Smooth muscle cell (in vitro differentiated cells): Measurements from ENCODE around the gene RFX4. TPM values are rescaled to one million over a fixed set of nuclear protein-coding genes. Genes with fewer than 3 reads are reported as not detected.

Experiments
- DNase-seq: peaks from one replicate; lab custom pipeline; 2025; ENCODE audit not compliant: unreplicated experiment; lab: John Stamatoyannopoulos, UW
- H2AFZ ChIP-seq: fragments of 200-600 bp; sonication (generic); 2 replicates; pipeline ENCODE4 v1.6.0; 2016; ENCODE audit warnings: antibody characterized with exemption, low read depth, mild to moderate bottlenecking
- H3F3A ChIP-seq: fragments of 200-600 bp; sonication (generic); 2 replicates; pipeline ENCODE4 v1.6.0; 2017; ENCODE audit warnings: antibody characterized with exemption, low read depth
- H3K27ac ChIP-seq: fragments of 200-600 bp; sonication (generic); 2 replicates; pipeline ENCODE4 v1.5.1; 2016; ENCODE audit warnings: low read depth, mild to moderate bottlenecking
- H3K27me3 ChIP-seq: fragments of 200-600 bp; sonication (generic); 2 replicates; pipeline ENCODE4 v1.6.1; 2016; ENCODE audit warnings: low read depth, mild to moderate bottlenecking
- H3K36me3 ChIP-seq: fragments of 200-600 bp; sonication (generic); 2 replicates; pipeline ENCODE4 v1.5.1; 2016; ENCODE audit warnings: low read depth
- H3K4me1 ChIP-seq: fragments of 200-600 bp; sonication (generic); 2 replicates; pipeline ENCODE4 v1.5.1; 2016; ENCODE audit warnings: low read depth
- H3K4me2 ChIP-seq: fragments of 200-600 bp; sonication (generic); 2 replicates; pipeline ENCODE4 v1.6.0; 2016; ENCODE audit warnings: mild to moderate bottlenecking
- H3K4me3 ChIP-seq: fragments of 200-600 bp; sonication (generic); 2 replicates; pipeline ENCODE4 v1.5.1; 2016; ENCODE audit warnings: mild to moderate bottlenecking
- H3K79me2 ChIP-seq: fragments of 200-600 bp; sonication (generic); 2 replicates; pipeline ENCODE4 v1.6.0; 2016; ENCODE audit warnings: low read depth, mild to moderate bottlenecking
- H3K9ac ChIP-seq: fragments of 200-600 bp; sonication (generic); 2 replicates; pipeline ENCODE4 v1.6.0; 2016; ENCODE audit warnings: low read depth
- H3K9me3 ChIP-seq: fragments of 200-600 bp; sonication (generic); replicated peaks from 2 replicates; pipeline ENCODE4 v1.5.1; 2016; ENCODE audit warnings: low read depth
- H4K20me1 ChIP-seq: fragments of 200-600 bp; sonication (generic); 2 replicates; pipeline ENCODE4 v1.6.0; 2016; ENCODE audit warnings: low read depth
- CTCF ChIP-seq: fragments of 200-600 bp; sonication (generic); IDR thresholded peaks from 2 replicates; pipeline ENCODE4 v1.5.1; 2017; ENCODE audit warnings: borderline replicate concordance, mild to moderate bottlenecking, antibody characterized with exemption; ENCODE audit not compliant: insufficient read depth, poor library complexity, severe bottlenecking
- WGBS: methylation state at CpG from one replicate; pipeline ENCODE4 v1.1.7; 2016; ENCODE audit warnings: low lambda C conversion rate; 5-methylcytosine and 5-hydroxymethylcytosine counted together
- polyA plus RNA-seq: library from polyadenylated mRNA; unstranded; fragments of >200 nt; fragmentation: Nextera tagmentation; extraction: Ambion mirVana; gene quantifications from 2 replicates; pipeline ENCODE4 v1.2.1, GENCODE V29; 2016
- total RNA-seq: library from RNA; depleted of rRNA; stranded (reverse); fragments of >200 nt; gene quantifications from 2 replicates; pipeline ENCODE4 v1.2.3, GENCODE V29; 2014

Gene RFX4
- total and polyA plus RNA-seq, 2 experiments from 2014 or later, result not detected

- Histone ChIP-seq H3K27me3 (no peaks in the 10 kb centered on the region), H3F3A (no peaks in the 10 kb centered on the region), H3K4me2 (no peak overlapping the region), H3K9ac (no peak overlapping the region), H2AFZ (no peak overlapping the region), H3K36me3 (peaks cover 8% of the 10 kb centered on the region), H3K4me1 (no peaks in the 10 kb centered on the region), H3K79me2 (no peaks in the 10 kb centered on the region), H3K9me3 (no peaks in the 10 kb centered on the region), H3K27ac (no peak overlapping the region), H4K20me1 (peaks cover 5% of the 10 kb centered on the region), H3K4me3 (no peak overlapping the region)
- no peak for DNase-seq
- WGBS, result 98% methylated on average over 2 of the region's 2 CpGs
- no peak for TF ChIP-seq CTCF
Observed at GRCh38 chr12:106790020-106790419, 207.2 kb downstream of the RFX4 start.

GRCh38 chr12:106791531-106791930 is 208.7 kb downstream of the RFX4 start:
- Histone ChIP-seq H3K4me2 (no peak overlapping the region), H3F3A (no peaks in the 10 kb centered on the region), H3K27me3 (no peaks in the 10 kb centered on the region), H3K4me1 (no peaks in the 10 kb centered on the region), H3K4me3 (no peak overlapping the region), H3K36me3 (peaks cover 8% of the 10 kb centered on the region), H2AFZ (no peak overlapping the region), H3K79me2 (no peaks in the 10 kb centered on the region), H3K9ac (no peak overlapping the region), H3K9me3 (no peaks in the 10 kb centered on the region), H4K20me1 (peaks cover 5% of the 10 kb centered on the region), H3K27ac (no peak overlapping the region)
- no peak for DNase-seq
- no peak for TF ChIP-seq CTCF

GRCh38 chr12:106794369-106794768 is 211.6 kb downstream of the RFX4 start:
- Histone ChIP-seq H3F3A (no peaks in the 10 kb centered on the region), H2AFZ (no peak overlapping the region), H3K79me2 (no peaks in the 10 kb centered on the region), H3K27ac (no peak overlapping the region), H3K4me1 (no peaks in the 10 kb centered on the region), H3K9ac (no peak overlapping the region), H3K9me3 (no peaks in the 10 kb centered on the region), H3K4me3 (no peak overlapping the region), H3K36me3 (peaks cover 8% of the 10 kb centered on the region), H3K27me3 (no peaks in the 10 kb centered on the region), H4K20me1 (peaks cover 5% of the 10 kb centered on the region), H3K4me2 (no peak overlapping the region)
- WGBS, result 21% methylated on average over 1 of the region's 1 CpG
- no peak for DNase-seq
- no peak for TF ChIP-seq CTCF

- WGBS, result 90% methylated on average over 1 of the region's 1 CpG
Observed at GRCh38 chr12:106801167-106801708, 218.4 kb downstream of the RFX4 start.

More at GRCh38 chr12:106801167-106801708, 218.4 kb downstream of the RFX4 start:
- H3K79me2 ChIP-seq, result no peaks in the 10 kb centered on the region
- DNase-seq, result no peak
- no peaks in the 10 kb centered on the region for H3K4me1 ChIP-seq
- no peak overlapping the region for H2AFZ ChIP-seq
- H3K4me3 ChIP-seq, result no peak overlapping the region
- no peaks in the 10 kb centered on the region for H3K9me3 ChIP-seq
- no peak overlapping the region for H3K27ac ChIP-seq
- no peaks in the 10 kb centered on the region for H4K20me1 ChIP-seq
- no peak overlapping the region for H3K4me2 ChIP-seq
- H3K36me3 ChIP-seq, result no peaks in the 10 kb centered on the region
- no peaks in the 10 kb centered on the region for H3K27me3 ChIP-seq
- H3F3A ChIP-seq, result no peaks in the 10 kb centered on the region
- H3K9ac ChIP-seq, result no peak overlapping the region
- no peak for TF ChIP-seq CTCF
